C4-2B (cell line): ENCODE measurements around the gene SETDB2.

ENCODE experiments used
- H3K27ac ChIP-seq: fragments of 450-650 bp; 2 replicates; pipeline ENCODE4 v1.5.1; 2017
- CTCF ChIP-seq: fragments of 450-650 bp; conservative IDR thresholded peaks from 2 replicates; pipeline ENCODE4 v1.5.1; 2017; ENCODE audit warnings: mild to moderate bottlenecking
- ZFX ChIP-seq: fragments of 450-650 bp; IDR thresholded peaks from 2 replicates; pipeline ENCODE4 v1.6.1; 2017

Gene SETDB2

GRCh38 chr13:49429121-49429520, 15.0 kb upstream of the SETDB2 start:
- TF ChIP-seq ZFX (no peak), CTCF (no peak)
- H3K27ac ChIP-seq = no peak overlapping the region

- H3K27ac ChIP-seq = no peak overlapping the region
Measured at GRCh38 chr13:49435992-49436391, 8.1 kb upstream of the SETDB2 start.

GRCh38 chr13:49436890-49437289, 7.2 kb upstream of the SETDB2 start:
- TF ChIP-seq CTCF = peak; percentile 31; the same call in 1 of the 2 replicates
- no peak for TF ChIP-seq ZFX
- H3K27ac ChIP-seq = no peak overlapping the region

More at GRCh38 chr13:49435992-49436391, 8.1 kb upstream of the SETDB2 start:
- TF ChIP-seq CTCF (no peak), ZFX (no peak)

GRCh38 chr13:49437705-49438104, 6.4 kb upstream of the SETDB2 start:
- TF ChIP-seq ZFX (no peak), CTCF (no peak)
- H3K27ac ChIP-seq = no peak overlapping the region

- no peak for TF ChIP-seq ZFX
- no peak for TF ChIP-seq CTCF
- no peak overlapping the region for H3K27ac ChIP-seq
Measured at GRCh38 chr13:49439609-49440008, 4.5 kb upstream of the SETDB2 start.

- no peak overlapping the region for H3K27ac ChIP-seq
Measured at GRCh38 chr13:49441312-49441711, 2.8 kb upstream of the SETDB2 start.

GRCh38 chr13:49441846-49442245, 2.2 kb upstream of the SETDB2 start:
- H3K27ac ChIP-seq = no peak overlapping the region
- TF ChIP-seq ZFX (no peak), CTCF (no peak)

More at GRCh38 chr13:49441312-49441711, 2.8 kb upstream of the SETDB2 start:
- no peak for TF ChIP-seq CTCF
- TF ChIP-seq ZFX = no peak
